Skeletal muscle tissue (tissue), 4 donors: ENCODE measurements around the gene MDFIC. TPM values are rescaled to one million over a fixed set of nuclear protein-coding genes. Genes with fewer than 3 reads are reported as not detected.

ENCODE experiments used
- H3K27ac ChIP-seq: one replicate; pipeline ENCODE4 v1.7.0; 2013; ENCODE audit warnings: mild to moderate bottlenecking, low read depth, low read length, inconsistent platforms
- H3K27me3 ChIP-seq, 3 donors: one replicate each; pipeline ENCODE4 v1.7.0; 2013; ENCODE audit warnings: low read length in 3 of 3; ENCODE audit not compliant: control insufficient read depth in 3 of 3, insufficient read depth in 3 of 3
- H3K36me3 ChIP-seq, 3 donors: one replicate each; pipeline ENCODE4 v1.7.0; 2013; ENCODE audit warnings: low read length in 3 of 3; ENCODE audit not compliant: control insufficient read depth in 3 of 3, insufficient read depth in 3 of 3
- H3K4me1 ChIP-seq, 3 donors: one replicate each; pipeline ENCODE4 v1.7.0; 2013; ENCODE audit warnings: low read length in 3 of 3, mild to moderate bottlenecking in 3 of 3; ENCODE audit not compliant: control insufficient read depth in 3 of 3, insufficient read depth in 3 of 3
- H3K4me3 ChIP-seq, 3 donors: one replicate each; pipeline ENCODE4 v1.7.0; 2013; ENCODE audit warnings: low read length in 3 of 3
- H3K9ac ChIP-seq, 3 donors: one replicate each; pipeline ENCODE4 v1.7.0; 2013; ENCODE audit warnings: low read length in 3 of 3, mild to moderate bottlenecking in 3 of 3, moderate library complexity in 2 of 3, low read depth in 1 of 3
- H3K9me3 ChIP-seq, 3 donors: one replicate each; pipeline ENCODE4 v1.7.0; 2013; ENCODE audit warnings: low read length in 3 of 3; ENCODE audit not compliant: control insufficient read depth in 3 of 3
- total RNA-seq: library from RNA; depleted of rRNA; stranded (reverse); fragments of >200 nt; gene quantifications from one replicate; pipeline ENCODE4 v1.2.3, GENCODE V29; 2014
- donor health status: Osteomylitis.

The MDFIC gene
- total RNA-seq, 1 donor from 2014 or later: 20.9 TPM

DNA sequence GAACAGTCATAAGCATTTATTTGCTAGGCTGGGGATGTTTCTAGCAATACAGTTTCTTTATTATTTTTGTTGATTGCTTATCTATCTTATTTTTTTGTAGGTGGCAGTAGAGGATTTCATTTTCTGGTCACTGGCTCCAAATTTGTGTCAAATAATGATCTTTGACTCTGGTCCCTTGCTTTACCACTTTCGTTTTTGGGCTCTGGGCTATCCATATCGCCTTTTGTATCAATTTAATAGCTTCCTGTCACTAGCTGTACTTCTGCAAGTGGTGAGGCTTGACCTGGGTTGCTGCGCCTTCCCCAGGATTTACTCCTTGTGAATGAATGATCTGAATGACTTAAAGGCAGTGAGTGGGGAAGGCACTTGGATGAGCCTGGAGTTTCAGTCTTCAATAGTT lies 48.4 kb downstream of the MDFIC start:
- Histone ChIP-seq H3K4me3 (no peak overlapping the region), H3K4me1 (peaks cover 0 to 2% (median 0%) of the 10 kb centered on the region in 3 donors), H3K27ac (no peak overlapping the region)

DNA sequence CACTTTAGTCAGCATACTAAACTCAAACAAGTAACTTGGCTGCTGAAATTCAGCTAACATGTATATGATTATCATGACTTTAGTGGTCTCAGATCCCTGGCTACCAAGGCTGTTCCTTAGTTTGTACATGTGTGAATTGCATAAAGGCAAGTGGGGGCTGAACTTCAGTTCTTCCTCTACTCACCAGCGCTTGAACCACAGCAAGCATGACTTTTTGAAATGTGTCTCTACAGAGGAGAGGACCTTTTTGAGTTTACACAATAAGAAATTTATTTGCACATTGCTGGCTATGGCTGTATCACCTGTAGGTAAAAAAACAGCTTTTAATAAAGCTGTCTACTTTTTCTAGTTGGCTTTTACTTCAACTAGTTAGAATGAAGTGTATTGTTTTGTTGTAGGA lies 48.8 kb downstream of the MDFIC start:
- no peaks in the 10 kb centered on the region for H3K36me3 ChIP-seq
- no peak overlapping the region for H3K27ac ChIP-seq
- H3K9me3 ChIP-seq: no peaks in the 10 kb centered on the region
- H3K27me3 ChIP-seq: no peaks in the 10 kb centered on the region
- H3K9ac ChIP-seq: no peak overlapping the region
- H3K4me3 ChIP-seq: no peak overlapping the region
- H3K4me1 ChIP-seq: peaks cover 0 to 2% (median 0%) of the 10 kb centered on the region in 3 donors

More for the DNA sequence above, 48.4 kb downstream of the MDFIC start:
- Histone ChIP-seq H3K36me3 (no peaks in the 10 kb centered on the region), H3K9ac (no peak overlapping the region), H3K9me3 (no peaks in the 10 kb centered on the region), H3K27me3 (no peaks in the 10 kb centered on the region)

GRCh38 chr7:114972567-114972966 lies 50.7 kb downstream of the MDFIC start:
- no peak overlapping the region for H3K27ac ChIP-seq
- no peaks in the 10 kb centered on the region for H3K9me3 ChIP-seq
- H3K9ac ChIP-seq: no peak overlapping the region
- no peaks in the 10 kb centered on the region for H3K36me3 ChIP-seq
- no peak overlapping the region for H3K4me3 ChIP-seq
- peaks cover 0 to 2% (median 0%) of the 10 kb centered on the region in 3 donors for H3K4me1 ChIP-seq
- no peaks in the 10 kb centered on the region for H3K27me3 ChIP-seq

DNA sequence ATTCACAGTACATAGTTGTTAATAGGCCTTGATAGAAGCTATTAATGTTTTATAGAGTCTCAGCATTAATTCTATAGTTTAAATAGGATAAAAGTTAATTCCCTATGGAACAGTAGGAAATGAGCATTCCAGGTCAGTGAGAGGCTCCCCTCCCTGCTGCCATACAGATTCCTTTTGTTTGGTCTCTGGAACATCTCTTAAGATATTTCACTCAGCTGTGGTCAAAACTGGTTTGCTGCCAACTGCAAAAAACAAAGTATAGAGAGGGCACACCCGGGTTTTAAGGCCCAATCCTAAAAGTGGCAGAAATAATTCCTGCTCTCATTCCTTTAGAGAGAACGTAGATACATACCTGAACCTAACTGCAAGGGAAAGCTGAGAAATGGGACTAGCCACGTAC lies 51.3 kb downstream of the MDFIC start:
- no peak overlapping the region for H3K4me3 ChIP-seq
- H3K9ac ChIP-seq: no peak overlapping the region
- no peaks in the 10 kb centered on the region for H3K36me3 ChIP-seq
- H3K27ac ChIP-seq: no peak overlapping the region
- H3K4me1 ChIP-seq: peaks cover 0 to 2% (median 0%) of the 10 kb centered on the region in 3 donors
- no peaks in the 10 kb centered on the region for H3K9me3 ChIP-seq
- no peaks in the 10 kb centered on the region for H3K27me3 ChIP-seq

DNA sequence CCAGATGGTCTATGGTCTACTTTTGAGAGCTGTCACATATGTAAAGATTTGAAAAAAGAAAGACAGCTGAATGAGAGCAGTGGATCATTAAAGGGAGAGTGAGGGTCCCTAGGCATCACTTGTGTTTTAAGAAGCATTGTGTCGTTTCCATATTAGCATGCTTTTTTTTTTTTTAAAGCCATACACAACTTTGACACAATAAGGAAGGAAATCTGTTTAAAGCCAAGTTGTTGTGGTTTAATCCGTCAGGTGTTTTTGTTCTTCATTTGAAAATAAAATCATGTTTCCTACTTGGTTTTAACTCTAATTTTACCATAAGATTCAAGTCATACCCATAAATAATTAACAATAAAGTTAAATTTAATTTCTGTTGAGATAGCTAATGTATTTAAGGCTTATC lies 53.5 kb downstream of the MDFIC start:
- Histone ChIP-seq H3K27ac (no peak overlapping the region), H3K9ac (no peak overlapping the region), H3K36me3 (no peaks in the 10 kb centered on the region), H3K4me1 (peaks cover 3 to 7% (median 4%) of the 10 kb centered on the region in 3 donors), H3K9me3 (no peaks in the 10 kb centered on the region), H3K4me3 (no peak overlapping the region), H3K27me3 (no peaks in the 10 kb centered on the region)

DNA sequence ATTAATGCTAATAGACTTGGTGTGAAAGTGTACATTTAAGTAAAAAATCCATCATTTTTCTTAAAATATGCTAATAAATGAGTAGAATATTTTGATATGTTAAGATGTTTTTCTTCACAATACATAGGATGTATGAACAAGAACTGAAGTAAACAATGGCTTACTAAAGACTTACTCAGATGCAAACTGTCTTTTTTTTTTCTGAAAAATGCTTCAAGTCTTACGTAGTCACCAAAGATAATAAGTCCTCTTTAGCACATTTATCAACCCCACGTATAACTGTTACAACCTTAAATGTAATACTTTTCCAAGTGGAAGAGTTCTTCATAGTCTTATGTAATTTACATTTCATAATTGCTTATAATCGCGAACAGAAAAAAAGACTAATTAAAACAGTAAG lies 54.8 kb downstream of the MDFIC start:
- H3K9ac ChIP-seq: no peak overlapping the region
- H3K27me3 ChIP-seq: no peaks in the 10 kb centered on the region
- H3K4me3 ChIP-seq: no peak overlapping the region
- H3K27ac ChIP-seq: no peak overlapping the region
- H3K9me3 ChIP-seq: no peaks in the 10 kb centered on the region
- peaks cover 4 to 9% (median 7%) of the 10 kb centered on the region in 3 donors for H3K4me1 ChIP-seq
- no peaks in the 10 kb centered on the region for H3K36me3 ChIP-seq

- Histone ChIP-seq H3K27me3 (no peaks in the 10 kb centered on the region), H3K4me3 (no peak overlapping the region), H3K4me1 (peaks cover 9 to 10% (median 9%) of the 10 kb centered on the region in 3 donors), H3K36me3 (peaks cover 0 to 2% (median 0%) of the 10 kb centered on the region in 3 donors), H3K27ac (no peak overlapping the region), H3K9me3 (no peaks in the 10 kb centered on the region), H3K9ac (no peak overlapping the region)
Observed at GRCh38 chr7:114977277-114977676, 55.4 kb downstream of the MDFIC start.

DNA sequence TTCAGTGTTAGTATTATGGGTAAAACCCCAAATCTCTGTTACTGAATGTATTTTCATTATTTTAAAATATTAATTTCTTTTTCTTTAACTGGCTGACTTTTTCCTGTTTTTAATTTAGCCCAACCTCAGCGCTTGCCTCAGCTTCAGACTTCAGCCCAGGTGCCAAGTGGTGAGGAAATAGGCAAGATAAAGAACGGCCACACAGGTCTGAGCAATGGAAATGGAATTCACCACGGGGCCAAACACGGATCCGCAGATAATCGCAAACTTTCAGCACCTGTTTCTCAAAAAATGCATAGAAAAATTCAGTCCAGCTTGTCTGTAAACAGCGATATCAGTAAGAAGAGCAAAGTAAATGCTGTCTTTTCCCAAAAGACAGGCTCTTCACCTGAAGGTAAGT lies 57.5 kb downstream of the MDFIC start:
- Histone ChIP-seq H3K9me3 (no peaks in the 10 kb centered on the region), H3K27ac (peak overlapping the region; percentile 79), H3K36me3 (peaks cover 0 to 5% (median 0%) of the 10 kb centered on the region in 3 donors), H3K4me1 (peaks cover 8 to 9% (median 9%) of the 10 kb centered on the region in 3 donors), H3K27me3 (no peaks in the 10 kb centered on the region), H3K4me3 (peak overlapping the region; percentile 58 to 71 (median 69)), H3K9ac (peak overlapping the region; percentile 66 to 81 (median 73))

- peaks cover 9 to 11% (median 9%) of the 10 kb centered on the region in 3 donors for H3K4me1 ChIP-seq
- H3K9ac ChIP-seq: peak overlapping the region; percentile 66 to 81 (median 73)
- peak overlapping the region; percentile 58 to 71 (median 69) for H3K4me3 ChIP-seq
- no peaks in the 10 kb centered on the region for H3K9me3 ChIP-seq
- no peaks in the 10 kb centered on the region for H3K27me3 ChIP-seq
- peaks cover 0 to 5% (median 0%) of the 10 kb centered on the region in 3 donors for H3K36me3 ChIP-seq
- H3K27ac ChIP-seq: peak overlapping the region; percentile 79
Observed at GRCh38 chr7:114979803-114980507, 58.1 kb downstream of the MDFIC start.

DNA sequence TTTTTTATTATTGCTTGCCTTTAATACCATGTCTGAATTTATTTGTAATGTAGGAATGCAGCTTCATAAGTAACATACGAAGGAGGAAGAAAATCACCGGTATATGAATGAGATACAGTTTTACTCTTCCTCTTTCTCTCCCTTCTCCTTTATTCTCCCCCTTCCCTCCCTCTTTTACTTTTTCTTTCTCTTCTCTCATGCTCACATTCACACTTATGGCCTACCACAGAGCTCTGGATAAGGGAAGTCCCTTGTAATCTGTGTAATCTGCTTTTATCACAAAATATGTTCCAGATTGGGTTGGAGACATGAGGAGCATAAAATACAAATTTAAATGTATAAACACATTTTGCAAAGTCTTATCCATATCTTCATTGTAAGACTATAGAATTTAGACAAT lies 59.4 kb downstream of the MDFIC start:
- peak overlapping the region in 2 of 3 donors; percentile 33 to 60 for H3K9ac ChIP-seq
- no peaks in the 10 kb centered on the region for H3K9me3 ChIP-seq
- peaks cover 0 to 5% (median 0%) of the 10 kb centered on the region in 3 donors for H3K36me3 ChIP-seq
- peaks cover 11 to 14% (median 13%) of the 10 kb centered on the region in 3 donors for H3K4me1 ChIP-seq
- H3K4me3 ChIP-seq: peak overlapping the region in 1 of 3 donors; percentile 48
- peak overlapping the region; percentile 32 for H3K27ac ChIP-seq
- H3K27me3 ChIP-seq: no peaks in the 10 kb centered on the region
